AG09309 (cell line): ENCODE measurements around the gene ZDBF2.
"Not testable (repeated sequence)": the region's sequence is repeated elsewhere in the genome, so short reads cannot be mapped to it uniquely, and the experiment has no call there.

Experiments used
- DNase-seq: peaks from one replicate; pipeline ENCODE4 v3.0.0-alpha.2; 2010; ENCODE audit warnings: low read depth
- H3K4me3 ChIP-seq: 2 replicates; pipeline ENCODE4 v1.5.1; 2011; ENCODE audit warnings: mild to moderate bottlenecking, low read depth, low read length, moderate library complexity; ENCODE audit not compliant: control insufficient read depth
- TF ChIP-seq, protein P1 (sequence below): IDR thresholded peaks from 2 replicates; pipeline ENCODE4 v1.5.1; 2011; ENCODE audit warnings: mild to moderate bottlenecking, low read depth, low read length, inconsistent platforms; ENCODE audit not compliant: insufficient read depth, control insufficient read depth; ENCODE audit errors: missing control alignments

Gene ZDBF2

GRCh38 chr2:206343144-206343543 lies 68.7 kb downstream of the ZDBF2 start:
- TF ChIP-seq, protein P1, sequence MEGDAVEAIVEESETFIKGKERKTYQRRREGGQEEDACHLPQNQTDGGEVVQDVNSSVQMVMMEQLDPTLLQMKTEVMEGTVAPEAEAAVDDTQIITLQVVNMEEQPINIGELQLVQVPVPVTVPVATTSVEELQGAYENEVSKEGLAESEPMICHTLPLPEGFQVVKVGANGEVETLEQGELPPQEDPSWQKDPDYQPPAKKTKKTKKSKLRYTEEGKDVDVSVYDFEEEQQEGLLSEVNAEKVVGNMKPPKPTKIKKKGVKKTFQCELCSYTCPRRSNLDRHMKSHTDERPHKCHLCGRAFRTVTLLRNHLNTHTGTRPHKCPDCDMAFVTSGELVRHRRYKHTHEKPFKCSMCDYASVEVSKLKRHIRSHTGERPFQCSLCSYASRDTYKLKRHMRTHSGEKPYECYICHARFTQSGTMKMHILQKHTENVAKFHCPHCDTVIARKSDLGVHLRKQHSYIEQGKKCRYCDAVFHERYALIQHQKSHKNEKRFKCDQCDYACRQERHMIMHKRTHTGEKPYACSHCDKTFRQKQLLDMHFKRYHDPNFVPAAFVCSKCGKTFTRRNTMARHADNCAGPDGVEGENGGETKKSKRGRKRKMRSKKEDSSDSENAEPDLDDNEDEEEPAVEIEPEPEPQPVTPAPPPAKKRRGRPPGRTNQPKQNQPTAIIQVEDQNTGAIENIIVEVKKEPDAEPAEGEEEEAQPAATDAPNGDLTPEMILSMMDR: no peak

DNA sequence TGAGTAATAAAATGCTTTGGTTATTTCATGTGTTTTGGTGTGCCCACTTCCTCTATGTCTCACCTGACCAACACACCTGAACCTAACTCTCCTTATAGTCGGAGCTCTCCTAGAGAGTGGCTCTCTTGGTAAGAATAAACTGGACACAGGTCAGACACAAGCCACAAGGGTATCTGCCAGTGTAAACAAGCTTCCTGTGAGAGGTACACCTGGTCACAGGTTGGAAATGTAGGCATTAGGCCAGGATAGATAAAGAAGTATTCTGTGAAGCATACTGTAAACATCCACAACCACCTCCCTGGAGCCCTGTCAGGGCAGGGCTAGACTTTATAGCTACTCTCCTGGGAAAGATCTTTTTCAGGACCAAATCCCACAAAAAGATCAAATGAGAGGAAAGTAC lies 69.4 kb downstream of the ZDBF2 start:
- TF ChIP-seq, protein P1: no peak
- H3K4me3 ChIP-seq: no peak overlapping the region
- DNase-seq: no peak

More at GRCh38 chr2:206343144-206343543, 68.7 kb downstream of the ZDBF2 start:
- no peak overlapping the region for H3K4me3 ChIP-seq
- no peak for DNase-seq

- no peak overlapping the region for H3K4me3 ChIP-seq
- TF ChIP-seq, protein P1: no peak
Measured at GRCh38 chr2:206345606-206346005, 71.1 kb downstream of the ZDBF2 start.

GRCh38 chr2:206349375-206349774 lies 74.9 kb downstream of the ZDBF2 start:
- H3K4me3 ChIP-seq: no peak overlapping the region
- TF ChIP-seq, protein P1: no peak
- DNase-seq: no peak

More at GRCh38 chr2:206345606-206346005, 71.1 kb downstream of the ZDBF2 start:
- DNase-seq: no peak

DNA sequence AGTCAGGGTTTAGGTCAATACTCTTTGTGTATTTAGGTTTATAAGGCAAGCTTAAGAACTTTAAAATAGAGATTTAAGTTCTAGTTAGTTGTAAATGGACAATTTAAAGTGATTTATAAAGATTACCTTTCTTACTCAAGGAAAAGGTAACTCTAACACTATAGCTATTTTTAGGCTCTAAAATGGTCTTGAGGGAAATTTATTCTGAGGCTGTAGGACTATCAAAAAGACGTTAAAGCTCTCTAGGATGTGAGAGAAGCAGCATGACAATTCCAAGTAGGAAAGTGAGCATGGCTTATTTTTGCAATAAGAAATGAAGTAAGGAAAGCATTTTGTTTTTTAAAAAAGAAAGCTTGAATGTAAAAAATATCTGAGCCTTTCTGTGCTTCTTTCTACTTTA lies 78.1 kb downstream of the ZDBF2 start:
- TF ChIP-seq, protein P1: no peak
- H3K4me3 ChIP-seq: no peak overlapping the region
- DNase-seq: no peak

DNA sequence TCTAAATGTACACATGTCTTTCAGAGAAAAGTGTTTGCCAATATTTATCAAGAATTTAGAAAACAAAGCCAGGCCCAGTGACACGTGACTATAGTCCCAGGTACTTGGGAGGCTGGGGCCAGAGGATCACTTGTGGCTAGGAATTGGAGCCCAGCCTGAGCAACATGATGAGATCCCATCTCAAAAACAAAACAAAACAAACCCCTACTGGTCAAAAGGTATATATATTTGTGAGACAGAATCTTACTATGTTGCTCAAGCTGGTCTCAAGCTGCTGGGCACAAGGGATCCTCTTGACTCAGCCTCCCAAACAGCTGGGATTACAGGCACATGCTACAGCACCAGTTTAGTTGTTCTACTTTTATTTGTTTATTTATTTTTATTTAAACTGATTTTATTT lies 79.2 kb downstream of the ZDBF2 start:
- no peak overlapping the region for H3K4me3 ChIP-seq
- TF ChIP-seq, protein P1: no peak
- DNase-seq: no peak

- no peak overlapping the region for H3K4me3 ChIP-seq
- DNase-seq: no peak
- TF ChIP-seq, protein P1: no peak
Measured at GRCh38 chr2:206354129-206354528, 79.7 kb downstream of the ZDBF2 start.

- DNase-seq, H3K4me3 ChIP-seq: not testable (repeated sequence)
Measured at GRCh38 chr2:206356840-206357239, 82.4 kb downstream of the ZDBF2 start.

- not testable (repeated sequence) for H3K4me3 ChIP-seq, DNase-seq
Measured at GRCh38 chr2:206360840-206361239, 86.4 kb downstream of the ZDBF2 start.
